OCI-M2 (cell line): ENCODE data around the gene AP5B1.

ENCODE experiments used
- DNase-seq: peaks from one replicate; lab custom pipeline; 2025; ENCODE audit not compliant: unreplicated experiment; lab: John Stamatoyannopoulos, UW

The AP5B1 gene

GRCh38 chr11:65786008-65786785, 5.4 kb upstream of the AP5B1 start:
- DNase-seq, result no peak

- DNase-seq, result no peak
Observed at GRCh38 chr11:65785319-65786007, 4.7 kb upstream of the AP5B1 start.

GRCh38 chr11:65782816-65783228, 2.0 kb upstream of the AP5B1 start:
- DNase-seq, result no peak

- DNase-seq, result no peak
Observed at GRCh38 chr11:65781962-65782815, 1.4 kb upstream of the AP5B1 start.

- no peak for DNase-seq
Observed at GRCh38 chr11:65781152-65781961, 581 bp upstream of the AP5B1 start.

- no peak for DNase-seq
Observed at GRCh38 chr11:65779919-65780769, 632 bp downstream of the AP5B1 start.

- DNase-seq, result no peak
Observed at GRCh38 chr11:65779669-65779918, 1.2 kb downstream of the AP5B1 start.

GRCh38 chr11:65778901-65779668, 1.7 kb downstream of the AP5B1 start:
- DNase-seq, result no peak

GRCh38 chr11:65778431-65778900, 2.3 kb downstream of the AP5B1 start:
- no peak for DNase-seq

- no peak for DNase-seq
Observed at GRCh38 chr11:65777821-65778361, 2.9 kb downstream of the AP5B1 start.

GRCh38 chr11:65777241-65777640, 3.5 kb downstream of the AP5B1 start:
- no peak for DNase-seq

GRCh38 chr11:65776710-65777141, 4.0 kb downstream of the AP5B1 start:
- no peak for DNase-seq

GRCh38 chr11:65776196-65776595, 4.6 kb downstream of the AP5B1 start:
- no peak for DNase-seq

GRCh38 chr11:65774525-65775306, 6.1 kb downstream of the AP5B1 start:
- no peak for DNase-seq

GRCh38 chr11:65773784-65774411, 6.9 kb downstream of the AP5B1 start:
- DNase-seq, result no peak

GRCh38 chr11:65771589-65772112, 9.1 kb downstream of the AP5B1 start:
- no peak for DNase-seq

- DNase-seq, result no peak
Observed at GRCh38 chr11:65770951-65771567, 9.7 kb downstream of the AP5B1 start.
